Activated CD8-positive, alpha-beta memory T cell treated with anti-CD3 and anti-CD28 coated beads, Interleukin-2, amount 50 U/mL, for 1 hour (primary cell): Measurements from ENCODE around the gene TUBG2.
"Not testable (repeated sequence)": the region's sequence is repeated elsewhere in the genome, so short reads cannot be mapped to it uniquely, and the experiment has no call there.

Experiments
- DNase-seq: peaks from one replicate; pipeline ENCODE4 v3.0.0-alpha.2; 2020; ENCODE audit errors: extremely low read depth

Gene TUBG2

GRCh38 chr17:42659079-42659931, at the start of gene TUBG2:
TUBG2 (plus strand) TSS chr17:42659284; CDS start chr17:42659504, 220 bp downstream.
- DNase-seq, result no peak

- DNase-seq, result not testable (repeated sequence)
Observed at GRCh38 chr17:42609814-42610801, 49.0 kb upstream of the TUBG2 start.

- DNase-seq, result no peak
Observed at GRCh38 chr17:42612013-42612412, 47.1 kb upstream of the TUBG2 start.

- DNase-seq, result no peak
Observed at GRCh38 chr17:42613699-42614295, 45.3 kb upstream of the TUBG2 start.

GRCh38 chr17:42617956-42618431, 41.1 kb upstream of the TUBG2 start:
- DNase-seq, result no peak

- DNase-seq, result no peak
Observed at GRCh38 chr17:42618442-42619150, 40.5 kb upstream of the TUBG2 start.

GRCh38 chr17:42621987-42622386, 37.1 kb upstream of the TUBG2 start:
- DNase-seq, result not testable (repeated sequence)

GRCh38 chr17:42623271-42623670, 35.8 kb upstream of the TUBG2 start:
- no peak for DNase-seq

- no peak for DNase-seq
Observed at GRCh38 chr17:42623732-42624596, 35.1 kb upstream of the TUBG2 start.

- DNase-seq, result not testable (repeated sequence)
Observed at GRCh38 chr17:42627032-42627764, 31.9 kb upstream of the TUBG2 start.

GRCh38 chr17:42629411-42630009, 29.6 kb upstream of the TUBG2 start:
- no peak for DNase-seq

GRCh38 chr17:42632949-42633444, 26.1 kb upstream of the TUBG2 start:
- DNase-seq, result no peak

- no peak for DNase-seq
Observed at GRCh38 chr17:42639525-42640113, 19.5 kb upstream of the TUBG2 start.

GRCh38 chr17:42640121-42640520, 19.0 kb upstream of the TUBG2 start:
- no peak for DNase-seq

- DNase-seq, result no peak
Observed at GRCh38 chr17:42642336-42642735, 16.7 kb upstream of the TUBG2 start.

GRCh38 chr17:42647778-42648177, 11.3 kb upstream of the TUBG2 start:
- no peak for DNase-seq

- DNase-seq, result no peak
Observed at GRCh38 chr17:42651392-42651791, 7.7 kb upstream of the TUBG2 start.
